ENCODE results near the gene ELANE.
"Not testable (repeated sequence)": the region's sequence is repeated elsewhere in the genome, so short reads cannot be mapped to it uniquely, and the experiment has no call there.

The ELANE gene

DNA sequence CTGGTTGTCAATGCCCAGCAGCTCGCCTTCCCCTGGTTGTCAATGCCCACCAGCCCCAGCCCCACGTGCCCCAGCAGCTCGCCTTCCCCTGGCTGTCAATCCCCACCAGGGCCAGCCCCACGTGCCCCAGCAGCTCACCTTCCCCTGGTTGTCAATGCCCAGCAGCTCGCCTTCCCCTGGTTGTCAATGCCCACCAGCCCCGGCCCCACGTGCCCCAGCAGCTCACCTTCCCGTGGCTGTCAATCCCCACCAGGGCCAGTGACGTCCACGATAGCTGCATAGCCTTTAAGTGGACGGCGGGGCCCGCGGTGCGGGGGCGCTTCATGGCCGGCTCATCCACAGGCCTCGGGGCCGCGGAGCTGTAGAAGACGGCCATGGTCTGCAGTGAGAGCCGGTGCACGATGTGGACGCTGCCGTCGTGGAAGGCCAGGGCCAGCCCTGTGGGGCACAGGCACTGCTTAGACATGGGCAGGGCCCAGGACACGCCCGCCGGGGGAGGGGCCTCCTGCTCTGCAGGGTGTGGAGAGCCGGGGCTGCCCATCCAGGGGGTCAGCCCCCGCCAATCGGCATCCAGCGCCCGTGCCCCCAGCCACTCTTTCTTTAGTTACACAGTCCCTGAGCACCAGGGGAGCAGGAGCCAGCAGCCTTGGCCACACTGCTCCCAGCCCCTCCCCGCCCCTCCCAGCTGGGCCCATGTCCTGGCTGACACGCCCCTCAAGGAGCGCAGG lies 27.8 kb downstream of the ELANE start:
- no peak for DNase-seq (ENCODE audit: low read depth)

- no peak for DNase-seq (ENCODE audit: low read depth)
Observed at GRCh38 chr19:881385-882071, 29.4 kb downstream of the ELANE start.

DNA sequence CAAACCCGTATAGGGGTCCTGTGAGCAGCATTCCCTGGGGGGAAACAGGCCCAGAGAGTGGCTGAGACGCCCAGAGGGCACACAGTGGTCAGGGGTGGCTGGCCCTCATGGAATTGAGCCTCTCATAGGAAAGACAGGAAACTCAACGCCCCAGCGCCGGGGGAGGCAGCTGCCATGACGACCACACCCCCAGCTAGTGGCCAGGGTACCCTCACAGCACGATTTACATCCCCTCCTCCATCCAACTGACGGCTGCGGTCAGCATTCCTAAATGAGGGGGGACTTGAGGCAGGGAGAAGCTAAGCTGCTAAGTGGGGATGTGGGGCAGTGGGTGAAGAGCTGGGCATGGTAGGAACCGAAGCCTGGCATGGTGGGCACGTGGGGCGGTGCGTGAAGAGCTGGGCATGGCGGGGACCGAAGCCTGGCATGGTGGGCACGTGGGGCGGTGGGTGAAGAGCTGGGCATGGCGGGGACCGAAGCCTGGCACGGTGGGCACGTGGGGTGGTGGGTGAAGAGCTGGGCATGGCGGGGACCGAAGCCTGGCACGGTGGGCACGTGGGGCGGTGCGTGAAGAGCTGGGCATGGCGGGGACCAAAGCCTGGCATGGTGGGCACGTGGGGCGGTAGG lies 30.9 kb downstream of the ELANE start:
- no peak for DNase-seq (ENCODE audit: low read depth)

DNA sequence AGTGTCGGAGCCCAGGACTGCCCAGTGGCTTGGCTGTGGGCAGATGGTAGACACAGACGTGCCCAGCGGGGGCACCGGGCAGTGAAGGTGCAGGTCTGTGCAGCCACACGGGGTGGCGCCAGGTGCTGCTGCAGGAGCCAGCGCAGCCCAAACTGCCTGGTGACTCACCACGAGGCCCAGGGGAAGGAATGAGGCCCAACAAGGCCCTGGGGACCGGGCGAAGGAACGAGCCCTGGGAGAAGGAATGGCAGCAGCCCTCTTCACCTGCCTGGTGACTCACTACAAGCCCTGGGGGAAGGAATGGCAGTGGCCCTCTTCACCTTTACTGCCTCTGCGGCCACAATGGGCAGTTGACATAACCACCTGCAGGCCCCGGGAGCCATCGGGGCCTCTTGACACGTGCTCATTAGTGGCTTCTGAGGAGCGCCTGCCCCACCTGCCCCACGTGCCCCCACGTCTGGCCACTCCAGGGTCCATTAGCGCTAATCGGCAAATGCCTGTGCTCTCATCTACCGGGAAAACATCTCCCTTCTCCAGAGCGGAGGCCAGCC lies 31.6 kb downstream of the ELANE start:
- DNase-seq (ENCODE audit: low read depth), result no peak

DNA sequence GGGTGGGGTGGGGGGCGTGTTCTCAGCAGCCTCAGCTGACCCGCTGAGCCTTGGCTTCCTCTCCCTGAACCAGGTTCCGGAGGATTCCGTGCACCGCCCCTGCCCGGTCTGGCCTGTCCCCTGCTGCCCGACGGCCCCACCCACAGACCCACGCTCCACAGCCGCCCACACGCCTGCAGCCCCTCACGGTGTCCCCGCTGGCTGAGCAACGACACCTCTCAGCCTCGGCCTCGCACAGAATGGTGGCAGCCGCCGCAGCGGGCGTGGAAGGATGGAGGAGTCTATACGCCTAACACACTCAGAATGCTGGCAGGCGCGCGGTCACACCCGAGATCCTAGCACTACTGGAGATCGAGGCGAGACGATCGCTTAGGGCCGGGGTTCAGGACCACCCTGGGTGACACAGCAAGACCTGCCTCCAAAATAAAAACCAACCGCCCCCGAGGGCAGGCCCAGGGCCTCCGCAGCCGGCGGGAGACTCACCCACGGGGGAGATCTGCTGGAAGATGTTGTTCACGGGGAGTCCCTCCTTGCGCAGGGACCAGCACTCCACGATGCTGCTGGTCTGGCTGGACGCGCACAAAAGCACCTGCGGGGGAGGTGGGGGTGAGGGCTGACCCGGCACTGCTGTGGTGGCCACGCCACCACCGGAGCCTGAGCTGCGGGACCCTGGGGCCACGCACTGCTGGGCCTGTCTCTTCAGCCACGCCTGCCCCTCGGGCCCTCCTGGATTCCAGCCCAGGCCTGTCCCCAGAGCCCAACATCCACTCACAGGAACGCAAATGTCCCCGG lies 32.5 kb downstream of the ELANE start:
- no peak for DNase-seq (ENCODE audit: low read depth)

GRCh38 chr19:885536-886224 lies 33.6 kb downstream of the ELANE start:
- no peak for DNase-seq (ENCODE audit: low read depth)

GRCh38 chr19:887072-887471 lies 35.0 kb downstream of the ELANE start:
- no peak for DNase-seq (ENCODE audit: low read depth)

DNA sequence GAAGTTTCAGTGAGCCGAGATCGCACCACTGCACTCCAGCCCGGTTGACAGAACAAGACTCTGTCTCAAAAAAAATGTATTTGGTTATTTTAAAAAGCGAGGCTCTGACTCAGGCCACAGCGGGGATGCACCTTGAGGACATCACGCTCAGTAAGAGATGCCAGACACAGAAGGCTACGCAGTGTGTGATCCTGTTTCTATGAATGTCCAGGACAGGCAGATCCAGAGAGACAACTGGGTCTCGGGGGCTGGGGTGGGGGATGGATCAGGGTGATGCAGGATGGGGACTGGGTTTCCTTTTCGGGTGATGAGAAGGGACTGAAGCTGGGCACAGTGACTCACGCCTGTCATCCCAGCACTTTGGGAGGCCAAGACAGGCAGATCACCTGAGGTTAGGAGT lies 35.5 kb downstream of the ELANE start:
- DNase-seq (ENCODE audit: low read depth), result no peak

- peak; percentile 52 for DNase-seq (ENCODE audit: low read depth)
Observed at GRCh38 chr19:888581-889385, 36.7 kb downstream of the ELANE start.

DNA sequence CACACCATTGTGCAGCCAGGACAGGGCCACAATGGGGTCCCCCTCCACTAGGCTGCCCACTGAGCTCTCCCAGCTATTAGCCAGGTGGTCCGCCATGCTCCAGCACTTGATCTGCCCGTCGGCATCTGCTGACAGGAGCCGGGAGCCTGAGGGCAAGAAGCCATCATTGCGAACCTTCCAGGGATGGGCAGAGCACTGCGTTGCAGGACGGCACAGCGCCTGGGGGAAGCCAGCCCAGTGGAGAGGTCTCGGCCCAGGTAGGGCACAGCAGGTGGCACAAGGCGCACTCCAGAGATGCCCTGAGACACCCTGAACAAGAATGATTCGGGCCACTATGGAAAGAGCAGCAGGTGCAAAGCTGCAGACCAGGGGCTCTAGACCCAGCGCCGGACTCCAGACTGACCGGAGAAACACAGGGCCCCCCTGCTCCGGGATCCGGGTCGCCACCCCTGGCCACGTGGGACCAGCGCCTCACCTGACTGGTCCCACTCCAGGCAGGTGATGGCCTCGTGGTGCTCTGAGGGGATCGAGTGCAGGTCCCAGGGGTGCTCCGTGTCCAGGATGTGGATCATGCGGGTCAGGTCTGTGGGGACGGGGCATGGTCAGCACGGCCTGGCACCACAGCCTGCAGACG lies 37.7 kb downstream of the ELANE start:
- no peak for DNase-seq (ENCODE audit: low read depth)

- no peak for DNase-seq (ENCODE audit: low read depth)
Observed at GRCh38 chr19:890831-891230, 38.7 kb downstream of the ELANE start.

DNA sequence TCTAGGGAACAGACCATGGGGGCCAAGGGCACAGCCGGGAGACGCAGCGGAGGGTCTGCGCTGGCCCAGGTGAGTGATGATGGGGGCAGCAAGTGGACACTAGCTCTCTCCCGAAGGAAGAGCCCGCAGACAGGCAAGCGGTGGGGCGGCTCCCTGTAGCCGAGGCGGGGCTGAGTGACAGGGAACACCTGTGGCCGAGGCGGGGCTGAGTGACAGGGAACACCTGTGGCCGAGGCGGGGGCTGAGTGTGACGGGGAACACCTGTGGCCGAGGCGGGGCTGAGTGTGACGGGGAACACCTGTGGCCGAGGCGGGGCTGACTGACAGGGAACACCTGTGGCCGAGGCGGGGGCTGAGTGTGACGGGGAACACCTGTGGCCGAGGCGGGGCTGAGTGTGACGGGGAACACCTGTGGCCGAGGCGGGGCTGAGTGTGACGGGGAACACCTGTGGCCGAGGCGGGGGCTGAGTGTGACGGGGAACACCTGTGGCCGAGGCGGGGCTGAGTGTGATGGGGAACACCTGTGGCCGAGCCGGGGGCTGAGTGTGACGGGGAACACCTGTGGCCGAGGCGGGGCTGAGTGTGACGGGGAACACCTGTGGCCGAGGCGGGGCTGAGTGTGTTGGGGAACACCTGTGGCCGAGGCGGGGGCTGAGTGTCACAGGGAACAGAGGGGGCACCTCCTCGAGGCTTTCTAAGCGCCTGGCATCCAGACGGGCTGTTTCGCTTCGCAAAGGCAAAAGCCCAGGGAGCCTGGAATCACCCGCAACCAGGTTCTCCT lies 39.5 kb downstream of the ELANE start:
- not testable (repeated sequence) for DNase-seq (ENCODE audit: low read depth)

- no peak for DNase-seq (ENCODE audit: low read depth)
Observed at GRCh38 chr19:892243-892893, 40.3 kb downstream of the ELANE start.

GRCh38 chr19:892894-893689 lies 41.0 kb downstream of the ELANE start, which contains the start of the genes MED16 and RNU6-9:
MED16 (minus strand) TSS chr19:893187; CDS start chr19:891131, 2,056 bp downstream.
RNU6-9 (plus strand) TSS chr19:893484.
- DNase-seq (ENCODE audit: low read depth), result peak; percentile 81

GRCh38 chr19:896434-896833 lies 44.3 kb downstream of the ELANE start:
- no peak for DNase-seq (ENCODE audit: low read depth)

DNA sequence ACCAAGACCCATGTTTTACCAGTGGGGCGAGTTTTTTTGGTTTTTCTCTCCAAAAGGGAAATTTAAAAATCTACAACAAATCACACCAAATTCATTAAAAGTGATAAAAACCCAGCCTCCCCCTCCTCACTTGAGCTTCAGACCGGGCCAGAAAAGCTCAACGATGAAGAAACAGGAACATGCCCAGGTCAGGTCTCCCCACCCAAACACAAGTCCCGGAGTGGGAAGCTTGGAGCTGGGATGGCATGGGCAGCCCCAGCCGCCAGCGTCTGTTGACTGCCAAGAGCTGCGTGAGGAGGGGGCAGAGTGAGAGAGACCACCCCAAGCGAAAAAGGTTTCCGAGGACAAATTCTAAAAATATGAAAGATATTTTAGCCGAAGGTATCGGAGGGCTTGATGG lies 44.9 kb downstream of the ELANE start:
- DNase-seq (ENCODE audit: low read depth), result no peak

DNA sequence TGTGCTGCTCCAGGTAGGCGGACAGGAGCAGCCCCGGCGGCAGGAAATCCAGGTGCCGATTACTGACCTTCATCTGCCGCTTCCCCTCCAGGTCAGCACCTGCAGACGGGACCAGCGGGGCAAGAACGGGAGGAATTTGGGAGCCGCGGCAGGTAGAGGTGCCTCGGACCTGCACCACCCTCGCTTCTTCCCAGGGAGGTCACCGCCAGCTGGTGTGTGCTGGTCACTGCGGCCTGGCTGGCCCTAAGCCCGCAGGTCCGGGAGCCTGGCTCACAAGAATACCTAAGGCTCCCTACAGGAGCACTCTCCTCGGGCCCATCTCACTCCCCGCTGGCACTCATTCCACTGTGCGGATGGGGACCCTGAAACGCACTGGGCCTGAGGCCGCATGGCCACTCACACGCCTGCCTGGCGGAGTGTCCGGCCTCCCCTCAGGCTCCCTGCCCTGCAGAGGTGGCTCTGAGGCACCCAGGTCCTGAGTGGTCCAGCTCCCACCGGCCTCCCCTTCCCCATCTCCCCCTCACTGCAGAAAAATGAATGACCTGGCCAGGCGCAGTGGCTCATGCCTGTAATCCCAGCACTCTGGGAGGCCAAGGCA lies 45.4 kb downstream of the ELANE start:
- DNase-seq (ENCODE audit: low read depth), result no peak
